GM12872 (cell line): ENCODE results near the gene TPCN1.

Source experiments
- TF ChIP-seq, protein P1 (sequence below): IDR thresholded peaks from 3 replicates; pipeline ENCODE4 v1.5.1; 2011; ENCODE audit warnings: low read depth, mild to moderate bottlenecking, low read length, moderate library complexity; ENCODE audit not compliant: insufficient read depth

Gene TPCN1

DNA sequence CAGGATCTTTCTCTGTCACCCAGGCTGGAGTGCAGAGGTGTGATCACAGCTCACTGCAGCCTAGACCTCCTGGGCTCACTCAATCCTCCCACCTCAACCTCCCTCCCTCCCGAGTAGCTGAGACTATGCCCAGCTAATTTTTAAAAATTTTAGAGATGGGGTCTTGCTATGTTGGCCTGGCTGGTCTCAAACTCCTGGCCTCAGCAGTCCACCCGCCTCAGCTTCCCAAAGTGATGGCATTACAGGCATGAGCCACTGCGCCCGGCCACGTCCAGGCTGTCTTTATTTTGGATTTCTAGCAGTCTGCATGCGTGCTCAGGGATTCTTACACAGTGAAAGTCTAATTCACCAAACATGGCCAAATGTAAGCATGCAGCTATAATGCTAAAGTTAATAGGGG is 95.9 kb downstream of the TPCN1 start:
- TF ChIP-seq, protein P1, sequence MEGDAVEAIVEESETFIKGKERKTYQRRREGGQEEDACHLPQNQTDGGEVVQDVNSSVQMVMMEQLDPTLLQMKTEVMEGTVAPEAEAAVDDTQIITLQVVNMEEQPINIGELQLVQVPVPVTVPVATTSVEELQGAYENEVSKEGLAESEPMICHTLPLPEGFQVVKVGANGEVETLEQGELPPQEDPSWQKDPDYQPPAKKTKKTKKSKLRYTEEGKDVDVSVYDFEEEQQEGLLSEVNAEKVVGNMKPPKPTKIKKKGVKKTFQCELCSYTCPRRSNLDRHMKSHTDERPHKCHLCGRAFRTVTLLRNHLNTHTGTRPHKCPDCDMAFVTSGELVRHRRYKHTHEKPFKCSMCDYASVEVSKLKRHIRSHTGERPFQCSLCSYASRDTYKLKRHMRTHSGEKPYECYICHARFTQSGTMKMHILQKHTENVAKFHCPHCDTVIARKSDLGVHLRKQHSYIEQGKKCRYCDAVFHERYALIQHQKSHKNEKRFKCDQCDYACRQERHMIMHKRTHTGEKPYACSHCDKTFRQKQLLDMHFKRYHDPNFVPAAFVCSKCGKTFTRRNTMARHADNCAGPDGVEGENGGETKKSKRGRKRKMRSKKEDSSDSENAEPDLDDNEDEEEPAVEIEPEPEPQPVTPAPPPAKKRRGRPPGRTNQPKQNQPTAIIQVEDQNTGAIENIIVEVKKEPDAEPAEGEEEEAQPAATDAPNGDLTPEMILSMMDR = no peak

DNA sequence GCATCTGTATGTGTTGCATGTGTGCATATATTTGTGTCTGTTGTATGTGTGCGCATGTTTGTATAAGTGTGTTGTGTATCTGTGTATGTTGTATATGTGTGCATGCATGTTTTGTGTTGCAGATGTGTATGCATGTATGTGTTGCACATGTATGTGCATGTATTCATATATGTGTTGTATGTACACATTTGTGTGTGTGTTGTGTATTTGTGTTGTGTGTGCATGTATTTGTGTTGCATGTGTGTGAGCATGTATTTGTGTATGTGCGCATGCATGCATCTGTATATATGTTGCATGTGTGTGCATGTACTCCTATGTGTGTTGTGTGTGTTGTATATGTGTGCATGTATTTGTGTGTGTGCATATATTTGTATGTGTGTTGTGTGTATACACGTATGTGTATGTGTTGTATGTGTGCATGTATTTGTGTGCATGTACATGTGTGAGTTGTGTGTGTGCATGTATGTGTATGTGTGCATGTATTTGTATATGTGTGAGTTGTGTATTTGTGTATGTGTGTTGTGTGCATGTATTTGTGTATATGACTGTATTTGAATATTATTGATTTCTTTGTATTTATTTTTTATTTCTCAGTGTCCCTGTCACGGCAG is 96.9 kb downstream of the TPCN1 start:
- TF ChIP-seq, protein P1 = no peak

- TF ChIP-seq, protein P1 = no peak
These were observed 97.8 kb downstream of the TPCN1 start for GRCh38 chr12:113318900-113319628.

- TF ChIP-seq, protein P1 = no peak
These were observed 99.1 kb downstream of the TPCN1 start for GRCh38 chr12:113320401-113320800.

- TF ChIP-seq, protein P1 = no peak
These were observed 101.1 kb downstream of the TPCN1 start for GRCh38 chr12:113322343-113322742.

- TF ChIP-seq, protein P1 = no peak
These were observed 104.7 kb downstream of the TPCN1 start for GRCh38 chr12:113325916-113326315.

GRCh38 chr12:113326775-113327395 is 105.6 kb downstream of the TPCN1 start:
- TF ChIP-seq, protein P1 = no peak
